ENCODE results near the gene CFAP52. TPM values are rescaled to one million over a fixed set of nuclear protein-coding genes. Genes with fewer than 3 reads are reported as not detected.
"Not testable (repeated sequence)": the region's sequence is repeated elsewhere in the genome, so short reads cannot be mapped to it uniquely, and the experiment has no call there.

CFAP52 gene
- total RNA-seq, 1 donor from 2014 or later = not detected

GRCh38 chr17:9557857-9558256 lies 18.6 kb upstream of the CFAP52 start:
- DNase-seq (no peak), ATAC-seq (ENCODE audit: low read depth) (no peak)
- H3K4me1 Mint-ChIP-seq = no peaks in the 10 kb centered on the region
- H3K27ac Mint-ChIP-seq = no peak overlapping the region
- H3K9me3 Mint-ChIP-seq = no peaks in the 10 kb centered on the region
- H3K4me3 Mint-ChIP-seq = no peak overlapping the region
- peaks cover 33% of the 10 kb centered on the region for H3K36me3 Mint-ChIP-seq (ENCODE audit: low read depth)
- TF ChIP-seq CTCF (IDR thresholded peaks at IDR 0.05) = no peak
- ChIA-PET POLR2A (no interaction called here), CTCF (no interaction called here)
- no peaks in the 10 kb centered on the region for H3K27me3 Mint-ChIP-seq
- intact Hi-C loops (cut with micrococcal nuclease) = no loop called here

- Mint-ChIP-seq H3K27me3 (no peaks in the 10 kb centered on the region), H3K27ac (no peak overlapping the region), H3K9me3 (no peaks in the 10 kb centered on the region), H3K4me1 (peaks cover 20% of the 10 kb centered on the region), H3K4me3 (no peak overlapping the region), H3K36me3 (ENCODE audit: low read depth) (peaks cover 55% of the 10 kb centered on the region)
- intact Hi-C loops (cut with micrococcal nuclease) = no loop called here
- no peak for DNase-seq
- TF ChIP-seq CTCF (IDR thresholded peaks at IDR 0.05) = no peak
- ATAC-seq (ENCODE audit: low read depth) = no peak
- ChIA-PET CTCF (no interaction called here), POLR2A (no interaction called here)
These were observed 12.3 kb upstream of the CFAP52 start for GRCh38 chr17:9564104-9564503.

GRCh38 chr17:9566067-9566466 lies 10.4 kb upstream of the CFAP52 start:
- no peak for TF ChIP-seq CTCF (IDR thresholded peaks at IDR 0.05)
- ChIA-PET POLR2A (interaction anchor here (0.8 to 1.0 kb wide), 3 partner anchors 9 to 11 kb away, joined by 3 read pairs; partner anchors contain the start of gene STX8), CTCF (interaction anchor here (0.6 kb wide), 1 partner anchor 11 kb away, joined by 3 read pairs; no protein-coding TSS in a partner anchor)
- Mint-ChIP-seq H3K27ac (no peak overlapping the region), H3K4me1 (peaks cover 20% of the 10 kb centered on the region), H3K27me3 (no peaks in the 10 kb centered on the region), H3K36me3 (ENCODE audit: low read depth) (peaks cover 67% of the 10 kb centered on the region), H3K4me3 (no peak overlapping the region), H3K9me3 (no peaks in the 10 kb centered on the region)
- DNase-seq = no peak
- no peak for ATAC-seq (ENCODE audit: low read depth)
- intact Hi-C loops (cut with micrococcal nuclease) = no loop called here

- CTCF ChIA-PET = interaction anchor here (0.6 kb wide), 1 partner anchor 11 kb away, joined by 3 read pairs; no protein-coding TSS in a partner anchor
- Mint-ChIP-seq H3K36me3 (ENCODE audit: low read depth) (peaks cover 67% of the 10 kb centered on the region), H3K4me1 (peaks cover 20% of the 10 kb centered on the region)
- ATAC-seq (ENCODE audit: low read depth); H3K4me3 Mint-ChIP-seq; H3K27me3 Mint-ChIP-seq; H3K27ac Mint-ChIP-seq; intact Hi-C loops (cut with micrococcal nuclease); DNase-seq; H3K9me3 Mint-ChIP-seq: not testable (repeated sequence)
- POLR2A ChIA-PET = interaction anchor here (0.9 to 1.0 kb wide), 2 partner anchors 9 to 10 kb away, joined by 3 read pairs; partner anchors contain the start of gene STX8
These were observed 9.7 kb upstream of the CFAP52 start for GRCh38 chr17:9566739-9567138.

GRCh38 chr17:9568004-9568403 lies 8.4 kb upstream of the CFAP52 start:
- H3K4me3 Mint-ChIP-seq = no peak overlapping the region
- no peak for DNase-seq
- no peaks in the 10 kb centered on the region for H3K27me3 Mint-ChIP-seq
- ATAC-seq (ENCODE audit: low read depth) = no peak
- no peak overlapping the region for H3K27ac Mint-ChIP-seq
- H3K9me3 Mint-ChIP-seq = no peaks in the 10 kb centered on the region
- ChIA-PET POLR2A (no interaction called here), CTCF (no interaction called here)
- intact Hi-C loops (cut with micrococcal nuclease) = no loop called here
- TF ChIP-seq CTCF (IDR thresholded peaks at IDR 0.05) = no peak
- H3K36me3 Mint-ChIP-seq (ENCODE audit: low read depth) = peaks cover 60% of the 10 kb centered on the region
- peaks cover 20% of the 10 kb centered on the region for H3K4me1 Mint-ChIP-seq
